Transverse colon (tissue), 4 donors: Measurements from ENCODE around the gene HNRNPUL1. TPM values are rescaled to one million over a fixed set of nuclear protein-coding genes. Genes with fewer than 3 reads are reported as not detected.

Experiments used
- DNase-seq: peaks from one replicate; pipeline ENCODE4 v3.0.0-alpha.2; 2019
- H3K27ac ChIP-seq, 4 donors: fragments of 200-600 bp; sonication (generic); 2 replicates each; pipeline ENCODE4 v1.5.1; 2016 to 2018; ENCODE audit warnings: inconsistent platforms in 4 of 4
- H3K27me3 ChIP-seq: fragments of 200-600 bp; sonication (generic); 2 replicates; pipeline ENCODE4 v1.5.1; 2017; ENCODE audit warnings: inconsistent platforms
- H3K36me3 ChIP-seq, 4 donors: fragments of 200-600 bp; sonication (generic); 2 replicates each; pipeline ENCODE4 v1.5.1; 2017 to 2019; ENCODE audit warnings: inconsistent platforms in 4 of 4
- H3K4me1 ChIP-seq, 4 donors: fragments of 200-600 bp; sonication (generic); 2 replicates each; pipeline ENCODE4 v1.5.1; 2017 to 2020; ENCODE audit warnings: inconsistent platforms in 4 of 4
- H3K4me3 ChIP-seq, 4 donors: fragments of 200-600 bp; sonication (generic); 1 replicate in 1 of 4; 2 replicates in 3 of 4; pipeline versions ENCODE4 v1.5.1 to v1.6.1; 2017 to 2019; ENCODE audit warnings: inconsistent platforms in 4 of 4
- H3K9me3 ChIP-seq, 2 donors: fragments of 200-600 bp; sonication (generic); 2 replicates each; pipeline ENCODE4 v1.5.1; 2017 to 2019; ENCODE audit warnings: inconsistent platforms in 2 of 2
- CTCF ChIP-seq, 5 experiments: fragments of 200-600 bp in 3 of 5; fragments of 450-650 bp in 2 of 5; sonication (generic) in 3 of 5; IDR thresholded peaks; 1 replicate in 2 of 5; 2 replicates in 3 of 5; pipeline ENCODE4 v1.5.1; 2016 to 2017; ENCODE audit warnings: antibody characterized with exemption in 5 of 5, inconsistent platforms in 3 of 5, mild to moderate bottlenecking in 2 of 5, moderate library complexity in 1 of 5
- EP300 ChIP-seq: sonication (generic); formaldehyde crosslinking; IDR thresholded peaks from one replicate; pipeline ENCODE4 v1.6.1; 2017; ENCODE audit warnings: antibody characterized with exemption, low read depth
- POLR2A ChIP-seq: fragments of 450-650 bp; IDR thresholded peaks from one replicate; pipeline ENCODE4 v1.6.1; 2016; ENCODE audit warnings: antibody characterized with exemption, mild to moderate bottlenecking, moderate library complexity
- POLR2AphosphoS5 ChIP-seq, 3 donors: sonication (generic); formaldehyde crosslinking; IDR thresholded peaks; one replicate each; pipeline ENCODE4 v1.6.1; 2016; ENCODE audit warnings: antibody characterized with exemption in 3 of 3
- WGBS, 2 donors: methylation state at CpG; one replicate each; pipeline ENCODE4 v1.1.5; 2018; ENCODE audit warnings: low coverage in 1 of 2; 5-methylcytosine and 5-hydroxymethylcytosine counted together
- in situ Hi-C, 4 donors: fragments of 200-750 bp; cut with MboI; loops; one replicate each; pipeline versions ENCODE4 v1.15.0 to v1.15.1; 2017; ENCODE audit warnings: low sequenced_read_pairs in 3 of 4, low pct_ligation_motif_present in 1 of 4, low pct_unique_long_range_greater_than_20kb in 1 of 4
- intact Hi-C: fragments of 100-400 bp; cut with DNase I; formaldehyde crosslinking; loops from one replicate; pipeline ENCODE4 v1.15.1; 2023; ENCODE audit warnings: low total_unique reads
- total RNA-seq, 4 donors: library from RNA; depleted of rRNA; stranded (reverse); fragments of >200 nt; gene quantifications; one replicate each; pipeline ENCODE4 v1.1.0, GENCODE V29; 2016

HNRNPUL1 gene
- total RNA-seq, 4 donors from 2014 or later = 115 to 296 (median 145) TPM

DNA sequence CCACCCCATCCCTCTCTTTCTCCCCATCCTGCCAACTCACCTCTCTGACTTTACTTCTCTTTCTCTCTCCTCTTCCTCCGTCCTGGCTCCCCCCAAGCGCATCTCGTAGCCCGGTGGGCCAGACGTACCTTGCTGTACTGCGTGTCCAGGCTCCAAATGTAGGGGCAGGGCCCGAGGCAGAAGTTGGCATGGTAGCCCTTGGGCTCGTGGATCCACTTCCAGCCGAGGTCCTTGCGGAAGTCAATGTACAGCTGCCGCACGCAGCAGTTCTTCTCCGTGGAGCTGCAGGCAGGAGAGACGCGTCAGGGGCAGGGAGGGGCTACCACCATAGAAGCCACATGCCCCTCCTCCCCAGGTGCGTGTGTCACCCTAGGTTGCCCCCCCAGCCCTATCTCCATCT, 67.8 kb downstream of the HNRNPUL1 start:
- H3K27me3 ChIP-seq = no peaks in the 10 kb centered on the region
- H3K4me3 ChIP-seq = no peak overlapping the region
- 91 to 93% methylated on average over 8 to 16 of the region's 16 CpGs for WGBS, 2 donors
- no peaks in the 10 kb centered on the region for H3K9me3 ChIP-seq
- in situ Hi-C loops (loop anchor here in 1 of 4 donors (25.0 kb wide), 1 partner anchor 230 kb away; no protein-coding TSS in a partner anchor), intact Hi-C loops (no loop called here)
- H3K36me3 ChIP-seq = no peaks in the 10 kb centered on the region
- no peak overlapping the region for H3K27ac ChIP-seq
- H3K4me1 ChIP-seq = peaks cover 0 to 29% (median 15%) of the 10 kb centered on the region in 4 donors
- TF ChIP-seq POLR2AphosphoS5 (IDR thresholded peaks at IDR 0.05) (no peak), EP300 (no peak), CTCF (IDR thresholded peaks at IDR 0.05) (no peak), POLR2A (no peak)
- no peak for DNase-seq

DNA sequence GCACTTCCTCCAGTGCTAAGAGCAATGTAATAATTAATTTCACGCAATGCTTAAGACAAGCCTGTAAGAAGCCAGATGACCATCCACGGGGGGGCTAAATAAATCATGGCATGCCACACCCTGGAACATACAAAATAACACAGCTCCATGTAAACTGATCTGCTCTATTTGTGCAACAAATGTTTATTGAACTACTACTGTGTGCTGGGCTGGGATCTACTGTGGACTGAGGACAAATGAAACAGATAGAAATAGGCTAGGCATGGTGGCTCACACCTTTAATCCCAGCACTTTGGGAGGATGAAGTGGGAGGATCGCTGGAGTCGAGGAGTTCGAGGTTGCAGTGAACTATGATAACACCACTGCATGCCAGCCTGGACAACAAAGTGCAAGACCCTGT, 68.3 kb downstream of the HNRNPUL1 start:
- no peaks in the 10 kb centered on the region for H3K36me3 ChIP-seq
- 82% methylated on average over 5 of the region's 5 CpGs; no CpG with 5 or more reads in 1 of the 2 donors for WGBS, 2 donors
- TF ChIP-seq POLR2AphosphoS5 (IDR thresholded peaks at IDR 0.05) (no peak), POLR2A (no peak), CTCF (IDR thresholded peaks at IDR 0.05) (no peak), EP300 (no peak)
- DNase-seq = no peak
- H3K4me1 ChIP-seq = peaks cover 0 to 25% (median 11%) of the 10 kb centered on the region in 4 donors
- H3K27me3 ChIP-seq = no peaks in the 10 kb centered on the region
- no peak overlapping the region for H3K27ac ChIP-seq
- intact Hi-C loops (no loop called here), in situ Hi-C loops (loop anchor here in 1 of 4 donors (25.0 kb wide), 1 partner anchor 230 kb away; no protein-coding TSS in a partner anchor)
- no peak overlapping the region for H3K4me3 ChIP-seq
- H3K9me3 ChIP-seq = no peaks in the 10 kb centered on the region

DNA sequence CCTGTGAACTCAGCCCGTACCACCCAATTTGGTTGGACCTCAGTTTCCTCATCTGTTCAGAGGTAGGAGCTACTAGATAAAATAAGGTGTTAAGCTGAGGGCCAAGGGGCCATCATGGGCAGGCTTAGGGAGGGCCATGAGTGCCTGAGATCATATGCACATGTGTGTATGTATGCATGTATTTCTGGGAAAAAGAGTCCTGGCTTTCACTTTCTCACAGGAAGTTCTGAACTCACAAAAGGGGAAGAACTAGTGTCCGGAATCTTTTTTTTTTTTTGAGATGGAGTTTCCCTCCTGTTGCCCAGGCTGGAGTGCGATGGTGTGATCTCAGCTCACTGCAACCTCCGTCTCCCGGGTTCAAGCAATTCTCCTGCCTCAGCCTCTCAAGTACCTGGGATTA, 70.6 kb downstream of the HNRNPUL1 start:
- in situ Hi-C loops (loop anchor here in 1 of 4 donors (25.0 kb wide), 1 partner anchor 228 kb away; no protein-coding TSS in a partner anchor), intact Hi-C loops (no loop called here)
- H3K27ac ChIP-seq = peak overlapping the region in 1 of 4 donors; percentile 55
- no peak overlapping the region for H3K4me3 ChIP-seq
- no peaks in the 10 kb centered on the region for H3K27me3 ChIP-seq
- 70 to 81% methylated on average over 3 to 5 of the region's 5 CpGs for WGBS, 2 donors
- TF ChIP-seq EP300 (no peak), POLR2AphosphoS5 (IDR thresholded peaks at IDR 0.05) (no peak), CTCF (IDR thresholded peaks at IDR 0.05) (no peak), POLR2A (no peak)
- no peak for DNase-seq
- H3K9me3 ChIP-seq = no peaks in the 10 kb centered on the region
- peaks cover 0 to 6% (median 1%) of the 10 kb centered on the region in 4 donors for H3K4me1 ChIP-seq
- no peaks in the 10 kb centered on the region for H3K36me3 ChIP-seq

DNA sequence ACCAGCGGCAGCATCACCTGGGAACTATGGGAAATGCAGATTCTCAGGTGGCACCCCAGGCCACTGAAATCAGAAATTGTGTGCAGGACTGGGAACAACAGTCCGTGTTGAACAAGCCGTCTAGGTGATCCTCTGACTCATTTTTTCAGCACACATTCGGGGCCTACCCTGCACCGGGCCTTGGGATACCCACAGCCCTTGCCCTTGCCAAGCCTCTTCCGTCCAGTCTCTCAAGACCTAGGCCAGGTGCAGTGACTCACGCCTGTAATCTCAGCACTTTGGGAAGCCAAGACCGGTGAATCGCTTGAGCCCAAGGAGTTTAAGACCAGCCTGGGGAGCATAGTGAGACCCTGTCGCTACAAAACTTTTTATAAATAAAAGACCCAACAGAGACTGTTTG, 71.3 kb downstream of the HNRNPUL1 start:
- Histone ChIP-seq H3K27me3 (no peaks in the 10 kb centered on the region), H3K36me3 (no peaks in the 10 kb centered on the region), H3K9me3 (no peaks in the 10 kb centered on the region), H3K4me3 (no peak overlapping the region), H3K4me1 (peaks cover 0 to 6% (median 1%) of the 10 kb centered on the region in 4 donors), H3K27ac (no peak overlapping the region)
- TF ChIP-seq POLR2A (no peak), EP300 (no peak), CTCF (IDR thresholded peaks at IDR 0.05) (no peak), POLR2AphosphoS5 (IDR thresholded peaks at IDR 0.05) (no peak)
- in situ Hi-C loops = loop anchor here in 1 of 4 donors (25.0 kb wide), 1 partner anchor 227 kb away; no protein-coding TSS in a partner anchor
- intact Hi-C loops = no loop called here
- DNase-seq = no peak
- WGBS, 2 donors = 88 to 94% methylated on average over 3 to 10 of the region's 10 CpGs
